Fibroblast of lung (primary cell): Measurements from ENCODE around the gene VPS26B. TPM values are rescaled to one million over a fixed set of nuclear protein-coding genes. Genes with fewer than 3 reads are reported as not detected.

Experiments
- DNase-seq, 2 donors: peaks; one replicate each; pipeline versions ENCODE4 v3.0.0 to v3.0.0-alpha.2; 2010; ENCODE audit warnings: low read depth in 2 of 2
- H2AFZ ChIP-seq: 2 replicates; pipeline ENCODE4 v1.5.1; 2012; ENCODE audit warnings: low read length, control low read depth, inconsistent platforms
- H3K27ac ChIP-seq: 2 replicates; pipeline ENCODE4 v1.5.1; 2011; ENCODE audit warnings: low read length, control low read depth; ENCODE audit not compliant: insufficient read depth
- H3K27me3 ChIP-seq: 2 replicates; pipeline ENCODE4 v1.5.1; 2011; ENCODE audit warnings: mild to moderate bottlenecking, low read length; ENCODE audit not compliant: control insufficient read depth, insufficient read depth
- H3K36me3 ChIP-seq: 2 replicates; pipeline ENCODE4 v1.5.1; 2011; ENCODE audit warnings: low read length; ENCODE audit not compliant: control insufficient read depth, insufficient read depth
- H3K4me1 ChIP-seq: 2 replicates; pipeline ENCODE4 v1.5.1; 2011; ENCODE audit warnings: low read length; ENCODE audit not compliant: control insufficient read depth, insufficient read depth; ENCODE audit errors: extremely low read depth
- H3K4me2 ChIP-seq: 2 replicates; pipeline ENCODE4 v1.5.1; 2011; ENCODE audit warnings: low read length, control low read depth; ENCODE audit not compliant: insufficient read depth; ENCODE audit errors: extremely low read depth
- H3K4me3 ChIP-seq, 4 experiments: fragments of 200-600 bp in 1 of 4; sonication (generic) in 1 of 4; replicated peaks in 1 of 4; 2 replicates each; pipeline ENCODE4 v1.5.1; 2011 to 2016; ENCODE audit warnings: low read length in 4 of 4, low read depth in 3 of 4, mild to moderate bottlenecking in 3 of 4, control low read depth in 2 of 4, inconsistent platforms in 1 of 4, mixed read lengths in 1 of 4; ENCODE audit not compliant: insufficient read depth in 1 of 4; ENCODE audit errors: control extremely low read depth in 1 of 4
- H3K79me2 ChIP-seq: 2 replicates; pipeline ENCODE4 v1.5.1; 2012; ENCODE audit warnings: mild to moderate bottlenecking, low read length, inconsistent platforms; ENCODE audit not compliant: control insufficient read depth, insufficient read depth
- H3K9ac ChIP-seq: 2 replicates; pipeline ENCODE4 v1.5.1; 2011; ENCODE audit warnings: mild to moderate bottlenecking, low read length, control low read depth; ENCODE audit not compliant: insufficient read depth
- H3K9me3 ChIP-seq: 2 replicates; pipeline ENCODE4 v1.5.1; 2012; ENCODE audit warnings: low read depth, low read length; ENCODE audit not compliant: control insufficient read depth, insufficient read depth
- H4K20me1 ChIP-seq: 2 replicates; pipeline ENCODE4 v1.5.1; 2011; ENCODE audit warnings: low read length; ENCODE audit not compliant: control insufficient read depth, insufficient read depth; ENCODE audit errors: extremely low read depth
- EZH2 ChIP-seq: IDR thresholded peaks from 2 replicates; pipeline ENCODE4 v1.5.1; 2012; ENCODE audit warnings: low read length, control low read depth, mild to moderate bottlenecking; ENCODE audit errors: missing control alignments
- polyA minus RNA-seq: library from RNA; depleted of rRNA, polyadenylated mRNA; stranded (reverse); fragments of >200 nt; gene quantifications from 2 replicates; pipeline ENCODE4 v1.2.3, GENCODE V29; 2011; ENCODE audit warnings: low replicate concordance
- polyA plus RNA-seq, 2 donors: library from polyadenylated mRNA; depleted of rRNA in 1 of 2; stranded (reverse) in 1 of 2; unstranded in 1 of 2; fragments of >200 nt; gene quantifications; 2 replicates each; pipeline ENCODE4 v1.2.1, GENCODE V29; 2011 to 2012; ENCODE audit warnings: missing spikeins in 1 of 2
- total RNA-seq: library from RNA; depleted of rRNA; stranded (reverse); fragments of >200 nt; gene quantifications from 2 replicates; pipeline ENCODE4 v1.2.1, GENCODE V29; 2014
- TF ChIP-seq, protein P1 (sequence below), 2 donors: IDR thresholded peaks in 1 of 2; conservative IDR thresholded peaks in 1 of 2; 1 replicate in 1 of 2; 2 replicates in 1 of 2; pipeline ENCODE4 v1.5.1; 2011 to 2012; ENCODE audit warnings: low read length in 2 of 2, control low read depth in 1 of 2, inconsistent platforms in 1 of 2, low read depth in 1 of 2, mild to moderate bottlenecking in 1 of 2

VPS26B gene
- total RNA-seq = 36.7 and 44.3 TPM in 2 replicates
- polyA plus RNA-seq = 39.0 and 41.6 TPM in 2 replicates
- polyA plus RNA-seq (2012) = 38.4 and 43.5 TPM in 2 replicates
- polyA minus RNA-seq = 117 TPM in 2 replicates

DNA sequence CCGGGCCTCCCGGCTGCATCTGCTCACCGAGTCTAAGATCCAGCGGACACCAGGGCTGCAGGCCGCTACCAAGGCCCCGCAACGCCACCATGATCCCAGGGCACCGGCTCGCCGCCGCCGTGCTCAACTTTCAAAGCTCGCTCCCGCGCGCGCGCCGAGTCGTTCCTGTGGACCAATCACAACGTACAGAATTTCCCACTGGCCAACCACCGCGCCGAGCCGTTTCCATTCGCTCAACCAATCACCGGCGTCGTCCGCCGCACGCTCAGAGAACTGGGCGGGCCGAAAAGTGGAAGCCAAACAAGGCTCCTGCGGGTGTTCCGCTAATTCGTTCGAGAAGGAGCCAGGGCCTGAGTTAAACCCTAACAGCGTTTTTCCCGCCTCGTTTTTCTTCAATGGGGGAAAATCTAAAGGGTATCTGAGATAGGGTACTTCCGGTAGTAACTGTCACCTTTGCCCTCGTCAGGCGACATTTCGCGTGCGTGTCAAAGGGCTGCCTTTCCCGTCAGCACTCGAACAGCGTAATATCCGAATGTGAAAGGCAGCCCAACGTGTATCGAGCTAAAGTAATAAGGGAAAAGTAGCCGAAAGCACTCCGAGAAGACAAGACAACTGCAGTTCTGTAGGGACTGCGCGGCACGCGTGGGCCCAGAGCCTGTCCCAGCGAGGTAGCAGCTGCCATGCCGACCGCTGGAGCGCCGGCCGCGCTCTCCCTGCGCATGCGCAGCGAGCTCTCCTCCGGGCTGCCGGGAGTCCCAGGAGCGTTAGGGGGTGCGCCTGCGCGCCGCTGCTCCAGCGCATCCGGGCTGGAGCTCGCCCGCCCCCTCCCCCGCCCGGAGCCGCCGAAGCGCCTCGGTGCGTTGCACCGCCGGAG, at the start of gene VPS26B, which contains the start of gene NCAPD3:
VPS26B (plus strand) TSS at position 836 of the 874 bp plus-strand sequence. CDS start 452 bp downstream, outside the sequence.
NCAPD3 (minus strand) TSS at position 132 of the 874 bp plus-strand sequence; CDS start at position 91, 41 bp downstream.
- H3K4me1 ChIP-seq = peaks cover 6% of the 10 kb centered on the region
- no peak for TF ChIP-seq EZH2
- TF ChIP-seq, protein P1, sequence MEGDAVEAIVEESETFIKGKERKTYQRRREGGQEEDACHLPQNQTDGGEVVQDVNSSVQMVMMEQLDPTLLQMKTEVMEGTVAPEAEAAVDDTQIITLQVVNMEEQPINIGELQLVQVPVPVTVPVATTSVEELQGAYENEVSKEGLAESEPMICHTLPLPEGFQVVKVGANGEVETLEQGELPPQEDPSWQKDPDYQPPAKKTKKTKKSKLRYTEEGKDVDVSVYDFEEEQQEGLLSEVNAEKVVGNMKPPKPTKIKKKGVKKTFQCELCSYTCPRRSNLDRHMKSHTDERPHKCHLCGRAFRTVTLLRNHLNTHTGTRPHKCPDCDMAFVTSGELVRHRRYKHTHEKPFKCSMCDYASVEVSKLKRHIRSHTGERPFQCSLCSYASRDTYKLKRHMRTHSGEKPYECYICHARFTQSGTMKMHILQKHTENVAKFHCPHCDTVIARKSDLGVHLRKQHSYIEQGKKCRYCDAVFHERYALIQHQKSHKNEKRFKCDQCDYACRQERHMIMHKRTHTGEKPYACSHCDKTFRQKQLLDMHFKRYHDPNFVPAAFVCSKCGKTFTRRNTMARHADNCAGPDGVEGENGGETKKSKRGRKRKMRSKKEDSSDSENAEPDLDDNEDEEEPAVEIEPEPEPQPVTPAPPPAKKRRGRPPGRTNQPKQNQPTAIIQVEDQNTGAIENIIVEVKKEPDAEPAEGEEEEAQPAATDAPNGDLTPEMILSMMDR (conservative IDR thresholded peaks at IDR 0.05 in 1 of 2, IDR thresholded peaks at IDR 0.05 in 1 of 2; ENCODE audit: low read depth in 1 of 2, low read length in 2 of 2) = no peak
- DNase-seq = peak; percentile 93 to 95
- no peaks in the 10 kb centered on the region for H4K20me1 ChIP-seq
- no peaks in the 10 kb centered on the region for H3K27me3 ChIP-seq
- peaks cover 65% of the 10 kb centered on the region for H3K79me2 ChIP-seq
- no peaks in the 10 kb centered on the region for H3K9me3 ChIP-seq
- no peaks in the 10 kb centered on the region for H3K36me3 ChIP-seq
- peak within 1 kb of the TSS; percentile 97 for H3K27ac ChIP-seq
- peak within 1 kb of the TSS; percentile 99 for H2AFZ ChIP-seq
- H3K4me2 ChIP-seq = peak within 1 kb of the TSS; percentile 96
- H3K9ac ChIP-seq = peak within 1 kb of the TSS; percentile 83
- peak within 1 kb of the TSS; percentile 73 to 95 (median 87) for H3K4me3 ChIP-seq

DNA sequence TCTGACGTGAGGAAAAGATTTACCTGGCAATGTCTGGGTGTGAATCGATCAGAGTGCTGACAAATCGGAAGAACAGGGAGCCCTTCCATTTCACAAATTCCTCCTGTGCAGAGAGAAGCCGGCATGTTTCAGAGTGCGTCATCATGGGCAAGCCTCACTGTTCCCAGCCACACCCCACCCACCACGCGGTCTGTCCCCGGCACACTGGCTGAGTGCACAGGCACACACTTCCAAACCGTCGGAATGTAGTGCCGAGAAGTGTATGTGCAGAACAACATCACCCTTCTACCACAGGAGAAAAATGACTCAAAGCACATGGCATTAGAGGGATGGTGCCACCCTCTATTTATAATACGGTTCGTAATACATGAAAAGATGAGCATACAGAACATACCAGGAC, 48.2 kb upstream of the VPS26B start:
- H3K27me3 ChIP-seq = no peaks in the 10 kb centered on the region
- peaks cover 6% of the 10 kb centered on the region for H3K36me3 ChIP-seq
- H3K9me3 ChIP-seq = no peaks in the 10 kb centered on the region
- DNase-seq = no peak
- TF ChIP-seq EZH2 = no peak
- TF ChIP-seq, protein P1 (conservative IDR thresholded peaks at IDR 0.05 in 1 of 2, IDR thresholded peaks at IDR 0.05 in 1 of 2; ENCODE audit: low read depth in 1 of 2, low read length in 2 of 2) = no peak
- no peak overlapping the region for H2AFZ ChIP-seq
- no peaks in the 10 kb centered on the region for H3K4me1 ChIP-seq
- H3K79me2 ChIP-seq = no peaks in the 10 kb centered on the region
- H4K20me1 ChIP-seq = no peaks in the 10 kb centered on the region
- H3K27ac ChIP-seq = no peak overlapping the region
- H3K4me2 ChIP-seq = no peak overlapping the region
- no peak overlapping the region for H3K9ac ChIP-seq
- no peak overlapping the region for H3K4me3 ChIP-seq

DNA sequence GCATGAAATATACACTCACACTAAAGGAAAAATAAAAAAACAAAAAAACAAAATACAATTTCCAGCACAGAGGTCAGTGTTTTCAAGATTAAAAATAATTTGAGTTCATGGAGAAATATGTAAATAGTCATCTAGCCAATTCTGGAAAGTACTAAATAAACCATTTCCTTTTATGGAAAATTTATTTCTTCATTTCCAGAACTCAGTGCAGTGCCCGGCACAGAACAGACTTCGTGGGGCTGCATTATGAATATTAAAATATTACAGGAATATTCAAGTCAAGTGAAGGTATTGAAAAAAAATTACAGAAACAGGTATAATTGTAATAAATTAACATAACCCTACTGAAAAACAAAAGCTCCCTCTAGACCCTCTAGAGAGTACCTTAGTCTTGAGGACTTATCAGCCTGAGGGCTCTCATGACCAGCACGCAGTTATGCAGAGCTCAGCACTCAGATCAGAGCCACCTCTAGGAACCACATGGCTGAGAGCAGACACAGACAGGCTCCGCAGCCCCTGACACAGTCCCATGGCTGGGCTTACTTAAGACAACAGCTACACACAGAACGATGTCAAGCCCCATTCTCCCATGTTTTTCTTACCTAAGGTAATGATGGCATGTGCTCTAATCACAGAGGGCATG, 46.3 kb upstream of the VPS26B start:
- no peak for DNase-seq
- H4K20me1 ChIP-seq = no peaks in the 10 kb centered on the region
- H3K4me3 ChIP-seq = no peak overlapping the region
- no peaks in the 10 kb centered on the region for H3K4me1 ChIP-seq
- peaks cover 7% of the 10 kb centered on the region for H3K36me3 ChIP-seq
- H3K4me2 ChIP-seq = no peak overlapping the region
- H3K79me2 ChIP-seq = no peaks in the 10 kb centered on the region
- no peak overlapping the region for H3K27ac ChIP-seq
- no peak overlapping the region for H3K9ac ChIP-seq
- no peak for TF ChIP-seq EZH2
- TF ChIP-seq, protein P1 (conservative IDR thresholded peaks at IDR 0.05 in 1 of 2, IDR thresholded peaks at IDR 0.05 in 1 of 2; ENCODE audit: low read depth in 1 of 2, low read length in 2 of 2) = no peak
- H3K9me3 ChIP-seq = no peaks in the 10 kb centered on the region
- H3K27me3 ChIP-seq = no peaks in the 10 kb centered on the region
- H2AFZ ChIP-seq = peak overlapping the region; percentile 9
